Ovary (tissue), 9 donors: ENCODE data around the gene IQCC. TPM values are rescaled to one million over a fixed set of nuclear protein-coding genes. Genes with fewer than 3 reads are reported as not detected.

Experiments used
- DNase-seq, 5 donors: peaks; one replicate each; pipeline ENCODE4 v3.0.0-alpha.2; 2019 to 2020
- H3K27ac ChIP-seq, 2 donors: fragments of 200-600 bp; one replicate each; pipeline versions ENCODE4 v1.5.1 to v1.8.0; 2019 to 2022
- H3K27me3 ChIP-seq: fragments of 200-600 bp; one replicate; pipeline ENCODE4 v1.8.0; 2022
- H3K36me3 ChIP-seq: fragments of 200-600 bp; sonication (generic); one replicate; pipeline ENCODE4 v1.5.1; 2019
- H3K4me1 ChIP-seq: one replicate; pipeline ENCODE4 v1.8.1; 2013; ENCODE audit warnings: mild to moderate bottlenecking, moderate library complexity; ENCODE audit not compliant: insufficient read depth
- H3K4me3 ChIP-seq: fragments of 200-600 bp; sonication (generic); one replicate; pipeline ENCODE4 v1.5.1; 2017
- H3K9me3 ChIP-seq, 2 donors: fragments of 200-600 bp in 1 of 2; sonication (generic) in 1 of 2; one replicate each; pipeline versions ENCODE4 v1.5.1 to v1.8.1; 2013 to 2019; ENCODE audit warnings: mild to moderate bottlenecking in 1 of 2, moderate library complexity in 1 of 2
- EP300 ChIP-seq: sonication (generic); formaldehyde crosslinking; IDR thresholded peaks from one replicate; pipeline ENCODE4 v1.6.1; 2017; ENCODE audit warnings: antibody characterized with exemption
- POLR2A ChIP-seq: fragments of 450-650 bp; IDR thresholded peaks from one replicate; pipeline ENCODE4 v1.6.1; 2017; ENCODE audit warnings: antibody characterized with exemption, mild to moderate bottlenecking, moderate library complexity
- WGBS, 3 donors: extraction: QIAGEN DNeasy Blood & Tissue Kit in 1 of 3; methylation state at CpG; one replicate each; pipeline versions ENCODE4 v1.1.5 to v1.1.7; 2013 to 2017; 5-methylcytosine and 5-hydroxymethylcytosine counted together
- intact Hi-C, 4 donors: fragments of 100-400 bp; cut with DNase I; formaldehyde crosslinking; loops; one replicate each; pipeline versions ENCODE4 v1.11.0 to v1.15.1; 2022 to 2023
- polyA plus RNA-seq, 2 donors: library from polyadenylated mRNA; stranded (reverse); fragments of 200-250 nt in 1 of 2; fragments of 350-450 nt in 1 of 2; fragmentation: Illumina TruSeq in 1 of 2; extraction: RNeasy Lipid Tissue Mini Kit (QIAGEN cat#74804) in 1 of 2; gene quantifications; one replicate each; pipeline ENCODE4 v1.2.3, GENCODE V29; 2013 to 2014
- total RNA-seq, 7 donors: library from RNA; depleted of rRNA in 2 of 7; stranded (reverse); fragments of >200 nt in 2 of 7; fragmentation: NEBNext Ultra II Directional in 3 of 7; extraction: Animal tissue kit (Norgen Biotek cat#: 25700) in 3 of 7; gene quantifications; one replicate each; pipeline versions ENCODE4 v1.1.0 to v1.2.4, GENCODE V29; 2016 to 2023
- TF ChIP-seq, protein P1 (sequence below), 3 donors: fragments of 450-650 bp in 2 of 3; fragments of 200-600 bp in 1 of 3; IDR thresholded peaks; one replicate each; pipeline versions ENCODE4 v1.5.1 to v1.8.0; 2016 to 2022; ENCODE audit warnings: antibody characterized with exemption in 3 of 3, mild to moderate bottlenecking in 1 of 3
- donor health status: DM: no; HTN: no; CAD: no; lungs with moderate emphysema.
- donor health status: DM: no; HTN: no; CAD: no.
- donor health status: Bipolar disorder and iron deficiency.
- donor health status: DM: yes; HTN: yes; CAD: no.
- donor health status: DM: no; HTN: no; CAD: no.
- donor health status: DM: yes; HTN: yes; CAD: no.

Gene IQCC
- total and polyA plus RNA-seq, 9 donors, result 2.3 to 4.7 (median 2.6) TPM

DNA sequence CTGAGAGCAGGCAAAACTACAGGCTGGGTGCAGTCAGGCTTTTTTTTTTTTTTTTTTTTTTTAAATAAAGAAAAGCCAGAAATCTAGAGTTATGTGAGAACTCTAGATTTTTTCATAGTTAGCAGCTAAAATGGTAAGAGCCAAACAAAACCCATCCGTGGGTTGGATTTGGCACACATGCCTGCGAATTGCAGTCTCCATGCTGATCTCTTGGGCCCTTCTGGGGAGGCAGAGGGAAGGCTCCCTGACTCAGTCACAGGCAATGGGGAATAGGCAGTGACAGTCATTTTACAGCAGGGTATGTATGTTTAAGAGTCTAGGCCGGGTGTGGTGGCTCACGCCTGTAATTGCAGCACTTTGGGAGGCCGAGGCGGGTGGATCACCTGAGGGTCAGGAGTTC, 23.4 kb upstream of the IQCC start:
- Histone ChIP-seq H3K9me3 (no peaks in the 10 kb centered on the region), H3K4me1 (peaks cover 11% of the 10 kb centered on the region), H3K27ac (no peak overlapping the region), H3K4me3 (no peak overlapping the region), H3K36me3 (no peaks in the 10 kb centered on the region), H3K27me3 (no peaks in the 10 kb centered on the region)
- DNase-seq, result no peak
- intact Hi-C loops, result no loop called here
- WGBS, 3 donors, result 77 to 83% (median 82%) methylated on average over 6 of the region's 6 CpGs
- no peak for TF ChIP-seq EP300
- TF ChIP-seq, protein P1, sequence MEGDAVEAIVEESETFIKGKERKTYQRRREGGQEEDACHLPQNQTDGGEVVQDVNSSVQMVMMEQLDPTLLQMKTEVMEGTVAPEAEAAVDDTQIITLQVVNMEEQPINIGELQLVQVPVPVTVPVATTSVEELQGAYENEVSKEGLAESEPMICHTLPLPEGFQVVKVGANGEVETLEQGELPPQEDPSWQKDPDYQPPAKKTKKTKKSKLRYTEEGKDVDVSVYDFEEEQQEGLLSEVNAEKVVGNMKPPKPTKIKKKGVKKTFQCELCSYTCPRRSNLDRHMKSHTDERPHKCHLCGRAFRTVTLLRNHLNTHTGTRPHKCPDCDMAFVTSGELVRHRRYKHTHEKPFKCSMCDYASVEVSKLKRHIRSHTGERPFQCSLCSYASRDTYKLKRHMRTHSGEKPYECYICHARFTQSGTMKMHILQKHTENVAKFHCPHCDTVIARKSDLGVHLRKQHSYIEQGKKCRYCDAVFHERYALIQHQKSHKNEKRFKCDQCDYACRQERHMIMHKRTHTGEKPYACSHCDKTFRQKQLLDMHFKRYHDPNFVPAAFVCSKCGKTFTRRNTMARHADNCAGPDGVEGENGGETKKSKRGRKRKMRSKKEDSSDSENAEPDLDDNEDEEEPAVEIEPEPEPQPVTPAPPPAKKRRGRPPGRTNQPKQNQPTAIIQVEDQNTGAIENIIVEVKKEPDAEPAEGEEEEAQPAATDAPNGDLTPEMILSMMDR (IDR thresholded peaks at IDR 0.05), result no peak
- TF ChIP-seq POLR2A, result no peak

DNA sequence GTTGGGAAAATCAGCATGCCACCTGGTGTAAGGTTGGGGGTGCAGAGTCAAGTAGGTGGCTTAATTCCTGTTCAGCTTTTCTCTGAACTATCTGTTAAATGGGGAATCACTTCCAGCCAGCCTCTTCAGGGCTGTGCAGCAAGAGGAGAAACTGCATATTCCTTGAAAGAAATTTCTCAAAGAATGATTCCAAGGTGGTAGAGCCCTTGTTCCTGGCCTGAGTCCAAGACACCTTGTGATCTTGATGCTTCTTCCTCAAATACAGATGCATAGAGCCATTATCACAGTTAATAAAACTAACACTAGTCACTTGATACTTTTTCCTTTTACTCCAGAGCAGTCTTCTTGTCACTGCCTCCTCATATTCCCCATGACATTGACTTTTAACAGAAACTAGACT, 20.8 kb upstream of the IQCC start:
- DNase-seq, result no peak
- H3K36me3 ChIP-seq, result no peaks in the 10 kb centered on the region
- H3K4me3 ChIP-seq, result no peak overlapping the region
- intact Hi-C loops, result loop anchor here in 1 of 4 donors (5.0 kb wide), 1 partner anchor 47 kb away; no protein-coding TSS in a partner anchor
- no peaks in the 10 kb centered on the region for H3K27me3 ChIP-seq
- no peak for TF ChIP-seq EP300
- no peak for TF ChIP-seq POLR2A
- TF ChIP-seq, protein P1 (IDR thresholded peaks at IDR 0.05), result no peak
- peaks cover 11% of the 10 kb centered on the region for H3K4me1 ChIP-seq
- no peak overlapping the region for H3K27ac ChIP-seq
- H3K9me3 ChIP-seq, result no peaks in the 10 kb centered on the region

DNA sequence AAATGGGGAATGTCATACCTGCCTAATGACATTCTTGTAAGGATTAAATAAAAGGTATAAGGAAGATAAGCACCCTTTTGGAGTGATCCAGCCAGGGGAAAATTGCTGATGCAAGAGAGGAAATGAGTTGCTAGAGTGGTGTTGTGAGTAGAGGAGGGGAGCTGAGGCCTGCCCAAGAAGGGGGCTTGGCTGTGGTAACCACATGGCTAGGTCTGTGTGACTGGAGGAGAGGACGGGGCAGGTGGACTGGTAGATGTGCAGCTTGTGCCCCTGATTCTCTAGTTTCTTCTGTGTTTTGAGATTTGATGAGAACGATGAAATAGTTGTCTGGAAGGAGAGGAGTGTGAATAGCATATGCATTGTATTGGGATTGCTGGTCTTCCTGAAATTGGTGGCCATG, 19.4 kb upstream of the IQCC start:
- Histone ChIP-seq H3K27ac (no peak overlapping the region), H3K9me3 (no peaks in the 10 kb centered on the region), H3K27me3 (no peaks in the 10 kb centered on the region), H3K36me3 (no peaks in the 10 kb centered on the region), H3K4me3 (no peak overlapping the region), H3K4me1 (peaks cover 7% of the 10 kb centered on the region)
- intact Hi-C loops, result loop anchor here in 1 of 4 donors (5.0 kb wide), 1 partner anchor 49 kb away; no protein-coding TSS in a partner anchor
- 88 to 90% (median 89%) methylated on average over 2 of the region's 2 CpGs for WGBS, 3 donors
- TF ChIP-seq, protein P1 (IDR thresholded peaks at IDR 0.05), result no peak
- TF ChIP-seq EP300 (no peak), POLR2A (no peak)
- no peak for DNase-seq

DNA sequence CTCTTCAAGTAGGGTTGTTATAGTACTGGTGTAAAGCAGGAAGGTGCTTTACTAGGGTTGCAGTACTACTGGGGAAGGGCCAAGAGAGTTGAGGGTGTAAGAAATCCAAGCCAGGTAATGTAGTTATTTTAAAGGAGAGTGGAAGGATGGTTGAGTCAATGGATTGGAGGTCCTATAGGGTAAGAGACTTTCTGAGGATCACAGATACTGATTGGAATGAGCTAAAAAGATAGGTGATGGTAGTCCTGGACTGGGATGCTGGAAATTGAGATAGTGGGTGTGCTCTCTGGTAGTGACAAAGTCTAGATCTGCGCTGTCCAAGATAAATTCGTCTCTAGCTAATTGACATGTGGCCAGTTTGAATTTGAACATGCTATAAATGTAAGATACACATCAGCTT, 19.0 kb upstream of the IQCC start:
- TF ChIP-seq, protein P1 (IDR thresholded peaks at IDR 0.05), result no peak
- TF ChIP-seq POLR2A, result no peak
- TF ChIP-seq EP300, result no peak
- DNase-seq, result no peak
- Histone ChIP-seq H3K4me3 (no peak overlapping the region), H3K4me1 (peaks cover 3% of the 10 kb centered on the region), H3K36me3 (no peaks in the 10 kb centered on the region), H3K27me3 (no peaks in the 10 kb centered on the region), H3K9me3 (no peaks in the 10 kb centered on the region), H3K27ac (no peak overlapping the region)
- 90 to 94% (median 91%) methylated on average over 2 of the region's 2 CpGs for WGBS, 3 donors
- intact Hi-C loops, result loop anchor here in 1 of 4 donors (5.0 kb wide), 1 partner anchor 49 kb away; no protein-coding TSS in a partner anchor
